HG03280 (cell line): ENCODE measurements around the gene PTPN4.

Source experiments
- ATAC-seq: cut with Tn5 transposase; IDR thresholded peaks from one replicate; pipeline ENCODE4 v1.9.1; 2021; ENCODE audit warnings: mild to moderate bottlenecking, moderate library complexity; ENCODE audit not compliant: unreplicated experiment

The PTPN4 gene

DNA sequence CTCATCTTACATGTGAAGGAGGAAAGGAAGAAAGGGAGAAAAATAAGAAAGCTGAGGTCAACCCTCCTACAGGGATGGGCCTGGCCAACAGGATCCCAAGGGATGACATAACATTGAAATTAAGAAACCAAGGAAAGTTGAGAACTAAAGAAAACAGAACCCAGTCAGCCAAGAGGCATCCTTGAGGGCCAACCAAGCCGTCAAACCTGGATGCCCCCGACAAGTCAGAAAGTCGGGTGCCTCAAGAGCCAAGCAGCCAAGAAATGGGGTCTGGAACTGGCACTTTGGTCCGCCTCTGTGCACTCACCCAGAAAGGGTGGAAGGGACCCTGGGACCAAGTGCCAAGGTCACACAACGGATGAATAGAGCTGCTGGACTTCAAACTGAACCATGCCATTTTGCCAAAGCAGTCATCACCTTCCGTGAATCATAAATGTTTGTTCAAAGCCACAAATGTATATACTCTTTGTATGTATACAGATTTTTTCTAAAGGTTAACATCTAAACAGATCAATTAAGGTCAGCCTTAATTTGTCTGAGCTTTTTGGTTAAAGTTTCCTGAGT is 27.0 kb upstream of the PTPN4 start:
- no peak for ATAC-seq

DNA sequence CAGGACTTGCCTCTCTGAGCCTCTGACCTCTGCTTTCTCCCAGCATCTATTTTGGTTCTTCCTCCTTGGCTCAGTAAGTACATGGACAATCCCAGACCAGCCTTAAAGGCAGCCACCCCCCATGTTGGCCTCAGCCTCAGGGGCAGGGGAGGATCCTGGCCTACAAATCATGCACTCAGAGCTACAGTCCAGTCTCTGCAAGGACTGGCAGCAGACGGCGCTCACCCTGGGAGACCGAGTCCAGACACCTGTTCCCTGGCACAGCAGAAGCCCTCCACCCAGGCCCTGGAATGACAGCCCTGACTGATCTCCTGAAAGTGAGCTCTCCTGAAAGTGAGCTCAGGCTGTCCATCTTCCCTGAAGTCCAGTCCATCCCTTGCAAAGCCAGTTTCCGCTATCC is 25.7 kb upstream of the PTPN4 start:
- no peak for ATAC-seq

DNA sequence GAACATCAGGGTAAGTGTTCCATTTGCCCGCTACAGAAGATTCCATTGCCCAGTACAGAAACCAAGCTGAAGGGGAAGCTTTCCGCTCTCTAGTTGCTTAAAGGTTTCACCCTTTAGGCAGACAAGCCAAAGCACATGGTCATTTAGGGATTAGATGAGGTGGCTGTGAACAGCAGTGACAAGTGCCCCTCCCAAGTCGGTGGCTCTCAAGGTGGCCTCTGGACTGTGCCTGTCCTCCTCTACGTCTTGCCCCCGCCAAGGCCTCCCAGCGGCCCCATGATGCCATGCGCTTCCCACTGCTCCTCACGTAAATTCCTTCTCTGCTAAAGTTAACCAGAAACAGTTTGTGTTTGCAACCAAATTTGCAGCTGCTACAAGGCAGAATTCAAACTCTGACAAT is 24.2 kb upstream of the PTPN4 start:
- ATAC-seq, result no peak

DNA sequence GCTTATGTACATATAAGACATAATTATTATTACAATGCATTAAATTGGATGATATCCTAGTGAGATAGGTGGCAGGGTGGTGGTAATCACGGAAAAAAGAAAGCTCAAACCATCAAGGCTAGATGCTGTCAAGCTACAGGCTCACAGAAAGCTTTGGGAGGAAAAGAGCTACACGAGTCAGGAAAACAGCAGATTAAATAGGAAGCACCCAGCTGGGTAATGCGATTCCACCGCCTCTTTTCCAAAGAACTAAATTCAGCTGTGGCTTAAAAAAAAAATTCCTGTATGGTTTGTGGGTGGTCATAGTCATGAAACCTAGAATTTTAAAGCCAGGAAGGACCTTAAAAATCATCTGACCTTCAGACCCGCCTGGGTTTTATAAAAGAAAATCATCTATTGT is 23.7 kb upstream of the PTPN4 start:
- ATAC-seq, result no peak

DNA sequence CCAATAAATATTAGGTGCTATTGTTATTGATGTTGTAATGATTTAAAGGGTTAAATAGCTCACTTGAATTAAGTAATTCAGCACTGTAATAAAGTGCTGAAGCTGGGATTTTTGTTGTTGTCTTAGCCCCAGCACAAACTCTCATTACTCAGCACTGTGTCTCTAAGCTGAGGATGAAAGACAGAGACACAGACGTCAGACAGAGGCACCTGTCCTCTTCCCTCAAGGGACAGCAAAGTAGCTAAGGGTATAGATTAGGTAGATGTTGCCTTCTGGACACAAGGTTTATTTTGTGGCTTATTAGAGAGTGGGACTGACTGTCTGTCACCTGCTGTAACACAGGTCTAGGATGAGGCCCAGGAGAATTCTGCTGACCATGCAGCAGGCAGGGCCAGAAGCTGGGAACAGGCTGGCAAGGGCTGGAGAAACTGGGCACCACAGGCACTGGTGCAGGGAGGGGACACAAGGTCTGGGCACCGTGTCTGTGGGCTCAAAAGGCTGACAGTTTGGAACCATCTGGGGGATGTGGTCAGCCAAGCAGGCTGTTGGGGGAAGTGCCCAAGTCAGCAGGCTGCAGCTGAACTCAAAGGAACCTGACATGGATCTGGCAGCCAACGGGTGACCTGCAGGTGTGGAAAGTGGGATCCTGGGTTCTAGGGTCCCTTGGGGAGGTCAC is 20.0 kb upstream of the PTPN4 start:
- ATAC-seq, result no peak

DNA sequence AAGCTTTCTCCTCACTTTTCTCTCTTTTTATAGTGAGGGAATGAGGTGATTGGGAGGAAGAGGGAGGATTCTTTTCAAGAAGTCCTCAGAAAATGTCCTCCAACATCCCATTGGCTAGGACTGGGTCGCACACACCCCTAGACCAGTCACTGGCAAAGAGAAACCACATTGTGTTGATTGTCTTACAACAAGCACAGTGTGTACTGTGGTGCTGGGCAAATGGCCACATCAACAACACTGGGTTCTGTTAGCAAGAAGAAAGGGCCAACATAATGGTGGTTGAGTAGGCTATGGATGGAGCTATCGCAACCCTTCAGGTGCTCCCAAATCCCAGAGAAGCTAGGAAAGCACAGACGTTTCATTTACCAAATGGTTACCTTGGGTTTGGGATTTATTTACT is 18.7 kb upstream of the PTPN4 start:
- no peak for ATAC-seq

DNA sequence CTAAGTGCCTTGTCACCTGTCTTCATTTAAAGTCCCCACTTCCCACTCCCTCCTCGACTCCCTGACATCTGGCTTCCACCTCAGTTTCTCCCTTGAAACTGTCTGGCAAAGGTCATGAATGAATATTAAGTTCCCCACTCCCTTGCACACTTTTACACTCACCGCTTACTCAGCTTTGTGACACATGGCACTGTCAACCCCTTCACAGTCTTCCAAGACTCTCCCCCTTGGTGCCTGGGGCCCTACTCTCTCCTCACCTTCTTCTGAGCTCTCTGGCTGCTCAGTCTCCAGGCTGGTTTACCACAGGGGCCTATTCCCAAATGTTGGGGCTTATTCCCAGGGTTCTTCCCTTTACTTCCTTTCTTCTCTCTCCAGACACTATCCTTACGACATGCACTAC is 17.9 kb upstream of the PTPN4 start:
- ATAC-seq, result no peak

DNA sequence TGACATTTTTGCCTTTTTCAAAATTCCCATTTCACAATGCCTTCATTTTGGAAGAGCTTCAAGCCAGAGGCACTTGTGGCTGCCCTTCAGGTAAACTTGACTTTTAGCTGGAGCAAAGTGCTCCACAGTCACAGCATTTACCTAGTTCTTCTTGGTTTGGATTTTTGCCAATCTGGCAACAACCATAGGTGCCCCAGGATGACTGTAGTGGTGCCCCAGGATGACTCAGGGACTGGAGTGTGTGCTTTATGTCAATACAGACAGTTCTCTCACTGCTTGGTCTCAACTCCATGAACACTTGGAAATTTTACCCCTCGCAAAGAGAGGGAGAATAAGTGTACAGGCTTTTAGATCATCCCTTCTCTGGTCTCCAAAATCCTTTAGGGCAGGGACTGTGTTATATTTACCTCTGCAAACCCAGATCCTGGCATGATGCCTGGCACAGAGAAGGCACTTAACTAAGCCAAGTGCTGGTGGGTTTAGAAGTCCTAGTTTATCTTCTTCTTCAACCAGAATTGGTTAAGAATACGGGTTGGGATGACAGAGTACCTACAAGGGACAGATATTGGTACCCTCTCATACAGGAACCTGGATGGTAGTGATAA is 15.3 kb upstream of the PTPN4 start:
- no peak for ATAC-seq

DNA sequence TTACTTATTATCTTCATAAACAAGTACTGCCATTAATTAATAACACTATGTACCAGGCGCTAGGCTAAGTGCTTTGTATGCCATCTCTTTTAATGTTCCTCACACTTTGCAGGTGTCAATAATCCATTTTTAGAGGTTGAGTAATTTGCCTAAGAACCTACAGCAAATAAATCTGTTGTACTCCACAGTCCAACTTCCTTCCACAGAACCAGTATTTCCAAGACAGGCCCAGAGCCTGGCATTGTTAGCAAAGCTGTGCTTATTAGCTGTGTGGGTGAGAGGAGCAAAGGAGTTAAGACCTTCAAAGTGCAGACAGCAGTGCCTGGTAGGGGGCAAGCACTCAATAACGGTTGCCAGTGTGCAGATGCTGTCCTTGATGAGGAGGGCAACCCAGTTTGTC is 14.2 kb upstream of the PTPN4 start:
- ATAC-seq, result no peak

DNA sequence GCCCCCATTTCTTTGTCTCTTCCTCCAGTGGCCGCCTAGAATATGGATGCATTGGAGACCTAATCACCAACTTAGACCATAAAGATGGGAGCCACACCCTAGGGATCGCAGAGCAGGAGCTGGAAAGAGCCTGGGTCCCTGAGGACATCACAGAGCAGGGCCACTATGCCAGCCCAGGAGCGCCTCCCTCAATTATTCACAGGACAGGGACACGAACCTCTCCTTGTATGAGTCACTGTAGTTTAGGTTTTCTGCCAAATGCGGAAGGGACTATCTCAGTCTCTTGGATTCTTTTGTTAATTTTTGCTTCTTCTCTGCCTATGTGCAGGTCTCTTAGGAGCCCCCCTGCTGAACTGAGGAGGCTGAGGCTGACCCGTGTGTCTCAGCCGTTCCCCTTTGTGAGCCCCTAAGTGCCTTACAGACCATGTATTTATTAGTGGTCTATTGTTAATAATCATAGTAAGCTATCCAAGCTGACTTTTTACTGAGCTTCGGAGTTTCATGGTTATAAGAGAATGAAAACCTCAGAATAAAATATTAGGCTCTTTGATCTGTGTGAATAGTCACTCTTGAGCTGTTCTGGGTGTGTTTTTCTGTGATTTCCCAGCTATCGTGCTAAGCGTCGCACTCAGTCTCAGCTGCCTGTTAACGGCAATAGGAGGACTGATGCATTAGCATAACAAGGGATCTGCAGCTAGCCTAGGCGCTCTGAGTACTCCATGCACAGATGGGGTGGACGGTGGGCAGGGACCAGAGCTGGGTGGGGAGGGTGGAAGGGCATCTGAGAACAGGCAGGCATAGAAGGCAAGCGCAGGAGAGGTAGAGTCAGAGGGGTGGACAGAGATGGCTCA is 12.7 kb upstream of the PTPN4 start:
- no peak for ATAC-seq

DNA sequence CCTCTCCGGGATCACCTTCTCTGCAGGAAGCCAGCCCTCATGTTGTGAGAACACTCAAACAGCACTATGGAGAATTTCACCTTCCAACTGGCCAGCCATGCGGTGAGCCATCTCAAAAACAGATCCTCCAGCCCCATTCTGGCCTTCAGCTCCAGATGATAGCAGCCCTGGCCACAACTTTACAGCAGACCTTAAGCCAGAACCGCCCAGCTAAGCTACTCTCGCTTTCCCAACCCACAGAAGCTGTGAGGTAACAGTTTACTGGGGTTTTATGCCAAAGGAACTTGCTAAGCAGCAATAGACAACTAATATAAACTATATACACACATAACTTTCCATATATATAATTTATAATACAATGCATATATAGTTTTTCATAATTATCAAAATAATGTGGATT is 11.6 kb upstream of the PTPN4 start:
- no peak for ATAC-seq

DNA sequence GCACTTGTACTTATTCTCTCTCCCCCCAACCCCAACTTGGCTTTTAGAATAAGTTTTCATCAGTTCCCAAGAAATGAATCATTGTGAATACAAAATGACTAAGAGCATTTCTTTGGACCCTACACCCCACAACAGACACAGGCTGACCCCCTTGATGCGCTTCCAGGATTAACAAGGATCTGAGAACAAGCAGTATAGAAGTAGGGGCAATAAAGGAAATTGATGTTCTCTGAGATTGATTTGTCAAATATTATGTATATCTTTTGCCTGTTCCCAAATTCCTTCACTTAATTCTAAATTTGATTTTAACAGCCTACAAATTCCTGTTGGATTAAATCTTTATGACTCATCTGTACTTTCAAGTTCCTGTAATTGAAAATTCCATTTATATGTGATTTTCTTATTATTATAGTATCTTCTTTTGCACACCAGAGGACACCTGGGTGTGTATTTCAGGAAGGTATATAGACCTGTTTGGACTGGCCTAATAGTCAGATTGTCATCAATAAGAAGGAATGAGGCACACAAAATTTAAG is 10.2 kb upstream of the PTPN4 start:
- ATAC-seq, result no peak

DNA sequence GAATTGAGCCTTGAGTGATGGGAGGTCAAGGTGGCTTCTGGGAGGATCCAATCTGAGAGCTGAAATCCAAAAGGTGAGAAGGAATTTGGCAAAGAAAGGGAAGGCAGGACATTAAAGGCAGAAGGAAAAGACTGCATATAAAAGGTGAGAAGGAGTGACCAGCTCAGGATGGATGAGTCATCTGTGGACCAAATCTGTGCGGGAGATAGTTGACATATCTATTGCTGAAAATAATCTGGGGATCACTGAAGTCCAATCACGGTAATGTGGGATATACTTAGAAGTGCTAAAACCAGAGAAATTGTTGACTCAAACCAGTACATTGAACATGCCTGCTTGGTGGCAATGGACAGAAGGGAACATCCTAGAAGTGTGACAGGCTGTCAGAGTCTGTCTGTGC is 8.0 kb upstream of the PTPN4 start:
- ATAC-seq, result no peak

DNA sequence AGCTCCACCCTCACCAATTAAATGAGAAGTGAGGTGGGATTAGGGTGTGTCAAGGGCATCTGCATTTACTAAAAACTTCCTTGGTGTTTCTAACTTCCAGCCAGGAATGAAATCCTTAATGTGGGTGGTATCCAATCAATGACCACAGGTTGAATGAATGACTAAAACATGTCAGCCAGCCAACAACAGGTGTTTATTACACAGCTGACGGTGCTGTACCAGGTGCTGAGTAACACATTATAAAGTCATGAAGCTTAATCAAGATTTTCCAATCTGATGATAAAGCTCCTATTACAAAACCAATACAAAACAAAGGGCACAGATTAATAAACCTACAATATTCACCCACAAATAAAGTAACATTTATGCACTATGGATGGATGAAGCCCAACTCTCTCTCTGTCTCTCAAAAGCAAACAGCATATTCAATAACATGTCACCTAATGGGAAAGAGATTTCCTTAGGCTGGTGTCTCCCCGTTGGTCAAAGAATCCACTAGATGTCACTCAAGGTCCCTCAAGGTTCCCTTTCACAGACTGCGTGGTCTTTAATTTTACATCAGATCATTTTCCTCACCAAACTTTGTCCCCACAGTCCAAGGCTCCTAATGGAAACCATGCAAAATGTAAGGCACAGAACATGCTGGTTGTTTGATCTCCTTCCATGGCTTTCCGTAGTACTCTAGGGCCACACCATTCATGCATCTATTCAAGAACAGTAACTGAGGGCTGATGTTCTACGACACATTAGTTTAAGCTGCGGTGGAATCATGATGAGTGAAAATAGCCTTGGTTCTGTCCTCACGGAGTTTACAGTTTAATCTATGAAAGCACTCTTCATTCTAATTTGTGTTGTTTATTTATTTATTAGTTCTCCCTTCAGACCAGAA is 6.4 kb upstream of the PTPN4 start:
- ATAC-seq, result peak; percentile 47

DNA sequence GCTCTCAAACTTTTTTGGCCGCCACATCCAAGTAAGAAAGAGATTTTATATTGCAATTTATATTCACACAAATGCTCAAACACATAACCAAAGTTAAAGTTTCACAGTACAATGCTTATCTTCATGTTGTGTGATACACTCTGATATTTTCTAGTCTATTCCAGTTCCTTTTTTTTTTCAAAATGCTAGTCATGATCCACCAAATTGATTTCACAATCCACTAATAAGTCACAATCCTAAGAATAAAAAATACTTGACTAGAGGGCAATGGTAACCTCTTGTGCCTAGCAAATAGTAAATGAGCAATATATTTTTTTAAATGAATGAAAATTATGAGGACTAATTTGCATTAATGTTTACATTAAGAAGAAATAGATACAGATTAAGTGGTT is 5.8 kb upstream of the PTPN4 start:
- no peak for ATAC-seq

DNA sequence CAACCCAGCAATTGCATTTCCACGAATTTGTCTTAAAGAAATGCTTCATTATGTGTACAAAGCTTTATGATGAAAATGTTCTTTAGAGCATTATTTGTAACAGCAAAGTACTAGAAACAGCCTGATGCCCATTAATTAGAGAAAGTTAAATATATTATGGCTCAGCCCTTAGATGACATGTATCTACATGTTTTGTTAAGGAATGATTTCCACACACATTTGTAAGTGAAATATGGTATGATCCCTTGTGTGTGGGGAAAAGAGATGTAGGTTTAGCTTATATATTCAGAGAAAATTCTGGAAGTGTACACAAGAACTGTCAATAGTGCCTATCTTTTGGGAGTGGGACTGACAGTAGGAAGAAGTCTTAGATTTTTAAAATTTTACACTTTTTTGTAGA is 3.8 kb upstream of the PTPN4 start:
- ATAC-seq, result no peak

DNA sequence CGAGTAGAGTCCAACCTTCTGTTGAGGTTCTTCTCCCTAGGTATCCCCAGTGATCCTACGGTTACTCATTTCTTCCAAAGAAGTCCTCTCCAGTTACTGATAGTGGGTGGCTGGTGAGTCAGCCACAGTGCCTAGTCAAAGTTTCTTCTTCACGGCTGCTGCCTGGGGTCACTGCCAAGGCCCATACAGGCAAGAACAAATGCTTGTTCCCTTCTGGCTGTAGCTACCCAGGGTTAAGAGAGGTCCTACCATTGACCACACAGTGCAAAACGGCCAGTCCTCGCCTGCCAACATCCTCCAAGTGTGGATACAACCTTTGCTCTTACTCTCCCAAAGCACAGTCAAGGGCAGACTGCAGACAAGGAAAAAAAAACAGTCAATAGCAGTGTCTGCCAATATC is 2.9 kb upstream of the PTPN4 start:
- ATAC-seq, result no peak

DNA sequence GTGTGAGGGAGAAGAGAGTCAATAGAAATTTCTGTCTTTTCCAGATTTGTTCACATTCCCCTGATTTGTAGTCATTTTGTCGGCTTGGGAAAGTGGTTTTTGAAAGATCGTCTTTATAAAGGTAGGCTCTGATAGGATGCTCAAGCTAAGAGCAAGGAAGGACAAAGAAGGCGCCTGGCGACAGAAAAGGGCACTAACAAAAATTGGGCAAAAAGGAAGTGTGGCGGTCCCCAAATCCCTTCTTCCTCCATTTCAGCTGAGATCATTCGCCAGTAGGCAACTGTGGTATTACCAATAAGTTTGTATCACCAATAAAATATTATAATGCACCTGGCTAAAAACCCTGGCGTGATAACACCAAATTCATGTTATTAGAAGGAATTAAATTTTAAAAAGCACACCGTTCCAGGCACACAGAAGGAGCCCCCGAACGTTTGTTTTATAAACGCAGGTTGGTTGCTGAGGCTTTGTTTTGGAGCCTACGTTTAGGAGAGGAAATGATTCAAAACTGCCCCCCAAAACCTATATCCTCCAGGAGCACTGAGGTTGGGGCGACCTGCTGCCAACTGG is 756 bp upstream of the PTPN4 start:
- no peak for ATAC-seq

DNA sequence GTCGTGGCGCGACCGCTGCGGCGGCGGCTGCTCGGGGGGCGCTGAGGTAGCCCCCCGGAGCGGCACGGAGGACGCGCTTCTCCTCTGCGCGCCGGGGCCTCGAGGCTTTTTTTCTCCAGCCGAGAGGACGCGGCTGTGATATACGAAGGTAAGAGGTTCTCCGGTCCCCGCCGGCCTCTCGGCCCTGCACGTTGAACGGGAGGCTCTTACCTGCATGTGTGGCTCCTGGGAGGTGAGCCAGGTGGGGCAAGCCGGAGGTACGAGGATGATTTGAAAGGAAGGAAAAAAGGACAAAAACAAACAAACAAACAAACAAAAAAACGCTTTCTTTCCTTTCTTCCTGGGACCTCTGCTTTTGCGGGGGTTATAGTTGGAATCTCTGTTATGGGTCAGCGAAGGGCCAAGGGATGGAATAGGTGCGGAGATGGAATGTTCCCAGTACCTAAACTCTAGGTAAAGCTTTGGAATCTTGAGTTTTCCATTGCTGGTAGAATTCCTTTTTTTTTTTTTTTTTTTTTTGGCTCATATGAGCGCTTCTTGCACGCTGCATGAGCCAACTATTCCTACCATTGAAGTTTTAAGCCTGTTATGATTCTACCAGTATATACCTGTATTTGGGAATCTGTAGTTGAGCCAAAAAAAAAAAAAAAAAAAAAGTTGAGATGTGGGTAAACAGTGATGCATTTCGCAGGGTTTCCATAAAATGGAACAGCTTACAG is 674 bp downstream of the PTPN4 start:
- peak; percentile 13 for ATAC-seq

DNA sequence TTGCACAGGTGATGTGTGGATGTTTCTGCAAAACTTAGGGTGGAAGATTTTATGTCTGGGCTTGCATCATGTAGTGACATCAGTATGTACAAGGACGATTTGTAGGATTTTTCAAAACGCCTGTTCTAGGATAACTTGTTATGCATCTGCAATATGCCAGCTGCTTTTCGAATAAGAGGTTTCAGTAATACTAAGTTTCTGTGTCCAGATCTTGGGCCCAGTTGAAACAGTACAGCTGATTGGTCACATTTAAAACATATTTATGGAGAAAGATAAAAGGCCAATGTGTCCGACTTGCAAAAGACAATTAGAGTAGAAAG is 1.2 kb downstream of the PTPN4 start:
- ATAC-seq, result no peak
